ENCODE results near the gene RPL10A. TPM values are rescaled to one million over a fixed set of nuclear protein-coding genes. Genes with fewer than 3 reads are reported as not detected.

Gene RPL10A
- total and polyA plus RNA-seq, 2 of the 13 experiments (the other 11 are each of a cell fraction or from before 2014, with no cell fraction given): 1,854 to 2,726 TPM

DNA sequence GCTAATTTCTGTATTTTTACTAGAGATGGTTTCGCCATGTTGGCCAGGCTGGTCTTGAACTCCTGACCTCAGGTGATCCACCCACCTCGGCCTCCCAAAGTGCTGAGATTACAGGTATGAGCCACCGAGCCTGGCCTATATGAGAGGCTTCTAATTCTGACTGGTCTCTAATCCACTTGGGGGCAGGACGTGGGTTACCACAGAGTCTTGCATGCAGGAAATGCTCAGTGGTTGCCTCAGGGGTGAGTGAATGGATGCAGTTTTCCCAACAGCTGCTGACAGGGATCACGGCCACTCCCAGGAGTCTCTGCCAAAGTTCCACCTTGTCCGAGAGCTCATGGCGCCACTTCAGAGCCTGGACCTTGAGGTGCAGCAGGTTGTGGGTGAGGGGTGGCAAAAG is 22.5 kb upstream of the RPL10A start:
- TF ChIP-seq KDM6A (CRISPR knock-in tag; IDR thresholded peaks at IDR 0.05; ENCODE audit: low read depth) (no peak), NFYC (CRISPR knock-in tag; IDR thresholded peaks at IDR 0.05) (no peak), MAF1 (CRISPR knock-in tag; IDR thresholded peaks at IDR 0.05; ENCODE audit: borderline replicate concordance) (no peak), NRL (CRISPR knock-in tag; IDR thresholded peaks at IDR 0.05; ENCODE audit: borderline replicate concordance) (no peak), ZNF160 (CRISPR knock-in tag; IDR thresholded peaks at IDR 0.05) (no peak), ZNF572 (CRISPR knock-in tag; IDR thresholded peaks at IDR 0.05) (no peak), ZNF235 (CRISPR knock-in tag; IDR thresholded peaks at IDR 0.05; ENCODE audit: borderline replicate concordance) (no peak), PCBP1 (IDR thresholded peaks at IDR 0.05; ENCODE audit: borderline replicate concordance, low read depth, low read length) (no peak)
- intact Hi-C loops (cut with micrococcal nuclease; ENCODE audit: unreplicated experiment) (no loop called here), in situ Hi-C loops (cut with HindIII; ENCODE audit: extremely low pct_ligation_motif_present, low pct_unique_long_range_greater_than_20kb) (no loop called here)
- BruUV-seq (replicated peaks): no TSS peak
- Histone ChIP-seq H3K4me3 (replicated peaks in 1 of 3; ENCODE audit: insufficient read depth in 1 of 3, low read depth in 2 of 3, low read length in 3 of 3) (no peak overlapping the region), H3K79me2 (ENCODE audit: insufficient read depth, low read length) (no peaks in the 10 kb centered on the region), H3K27me3 (ENCODE audit: control insufficient read depth in 1 of 2, insufficient read depth in 2 of 2, low read length in 2 of 2) (peaks cover 5 to 15% of the 10 kb centered on the region in 2 experiments; a peak in 2 of 5 replicates), H3K9me3 (ENCODE audit: low read length) (no peaks in the 10 kb centered on the region), H3K4me1 (ENCODE audit: insufficient read depth, low read length) (peaks cover 16% of the 10 kb centered on the region; the same call in 1 of the 2 replicates), H4K20me1 (ENCODE audit: insufficient read depth, low read length) (no peaks in the 10 kb centered on the region), H3K27ac (ENCODE audit: extremely low read length, insufficient read depth, low read length) (no peak overlapping the region), H3K9ac (ENCODE audit: insufficient read depth, low read depth, low read length) (no peak overlapping the region), H3K4me2 (ENCODE audit: low read depth, low read length) (no peak overlapping the region), H3K36me3 (replicated peaks in 1 of 2; ENCODE audit: control insufficient read depth in 1 of 2, insufficient read depth in 2 of 2, low read length in 2 of 2) (no peaks in the 10 kb centered on the region), H2AFZ (ENCODE audit: low read length) (no peak overlapping the region)
- POLR2A ChIA-PET: interaction anchor here (1.0 to 1.5 kb wide), 2 partner anchors 17 to 30 kb away, joined by 3 read pairs; no protein-coding TSS in a partner anchor
- ATAC-seq: no peak
- 38% methylated on average over 7 of the region's 7 CpGs for WGBS (ENCODE audit: low lambda C conversion rate)
- CTCF ChIA-PET (ENCODE audit: low intra/inter-chr PET ratio, low total read pairs): no interaction called here
- no peak for DNase-seq (ENCODE audit: low spot score)
- no peak for FAIRE-seq

DNA sequence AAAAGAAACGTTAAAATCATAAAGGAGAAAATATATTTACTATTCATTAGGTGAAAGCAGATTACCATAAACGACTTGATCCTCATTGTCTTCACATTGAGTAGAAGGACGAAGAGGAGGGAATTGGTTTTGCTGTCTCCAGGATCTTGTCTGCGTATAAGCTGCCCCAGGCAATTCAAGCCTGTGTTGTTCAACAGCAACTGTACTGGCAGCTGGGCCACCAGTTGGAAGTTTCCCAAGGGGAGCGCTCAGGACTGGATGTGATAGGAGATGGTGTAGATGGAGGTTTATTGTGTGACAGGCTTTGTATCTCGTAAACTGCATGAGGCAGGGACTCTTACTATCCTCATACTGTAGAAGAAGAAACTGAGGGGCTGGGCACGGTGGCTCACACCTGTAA is 20.0 kb upstream of the RPL10A start:
- in situ Hi-C loops (cut with HindIII; ENCODE audit: extremely low pct_ligation_motif_present, low pct_unique_long_range_greater_than_20kb) (no loop called here), intact Hi-C loops (cut with micrococcal nuclease; ENCODE audit: unreplicated experiment) (no loop called here)
- BruUV-seq (replicated peaks): no TSS peak
- no peaks in the 10 kb centered on the region for H3K79me2 ChIP-seq (ENCODE audit: insufficient read depth, low read length)
- peaks cover 33% of the 10 kb centered on the region for H3K4me1 ChIP-seq (ENCODE audit: insufficient read depth, low read length)
- FAIRE-seq (no peak), ATAC-seq (no peak), DNase-seq (ENCODE audit: low spot score) (no peak)
- POLR2A ChIA-PET: no interaction called here
- no peak overlapping the region for H2AFZ ChIP-seq (ENCODE audit: low read length)
- no peaks in the 10 kb centered on the region for H4K20me1 ChIP-seq (ENCODE audit: insufficient read depth, low read length)
- H3K27me3 ChIP-seq (ENCODE audit: control insufficient read depth in 1 of 2, insufficient read depth in 2 of 2, low read length in 2 of 2): peaks cover 7 to 25% of the 10 kb centered on the region in 2 experiments; a peak in 2 of 5 replicates
- WGBS (ENCODE audit: low lambda C conversion rate): 43% methylated on average over 7 of the region's 7 CpGs
- no peaks in the 10 kb centered on the region for H3K9me3 ChIP-seq (ENCODE audit: low read length)
- no peak for TF ChIP-seq POGZ (CRISPR knock-in tag; IDR thresholded peaks at IDR 0.05)
- no peak for TF ChIP-seq ZNF451 (CRISPR knock-in tag; IDR thresholded peaks at IDR 0.05)
- no peak for TF ChIP-seq MXD4 (CRISPR knock-in tag; IDR thresholded peaks at IDR 0.05)
- TF ChIP-seq ZSCAN29 (CRISPR knock-in tag; conservative IDR thresholded peaks at IDR 0.05): no peak
- no peak for TF ChIP-seq ZNF709 (CRISPR knock-in tag; IDR thresholded peaks at IDR 0.05)
- H3K4me3 ChIP-seq (replicated peaks in 1 of 3; ENCODE audit: insufficient read depth in 1 of 3, low read depth in 2 of 3, low read length in 3 of 3): no peak overlapping the region
- CTCF ChIA-PET (ENCODE audit: low intra/inter-chr PET ratio, low total read pairs): interaction anchor here (0.7 to 5.1 kb wide), 4 partner anchors 20 to 107 kb away, joined by 3 to 87 read pairs (median 6); partner anchors contain the start of genes PPARD and RPL10A
- H3K36me3 ChIP-seq (replicated peaks in 1 of 2; ENCODE audit: control insufficient read depth in 1 of 2, insufficient read depth in 2 of 2, low read length in 2 of 2): no peaks in the 10 kb centered on the region
- H3K27ac ChIP-seq (ENCODE audit: extremely low read length, insufficient read depth, low read length): no peak overlapping the region
- H3K4me2 ChIP-seq (ENCODE audit: low read depth, low read length): no peak overlapping the region
- no peak overlapping the region for H3K9ac ChIP-seq (ENCODE audit: insufficient read depth, low read depth, low read length)
